NCI-H2107 (cell line): Measurements from ENCODE around the gene ADGRL1.
"Not testable (repeated sequence)": the region's sequence is repeated elsewhere in the genome, so short reads cannot be mapped to it uniquely, and the experiment has no call there.

ENCODE experiments used
- DNase-seq: peaks from one replicate; lab custom pipeline; 2025; lab: John Stamatoyannopoulos, UW

Gene ADGRL1

DNA sequence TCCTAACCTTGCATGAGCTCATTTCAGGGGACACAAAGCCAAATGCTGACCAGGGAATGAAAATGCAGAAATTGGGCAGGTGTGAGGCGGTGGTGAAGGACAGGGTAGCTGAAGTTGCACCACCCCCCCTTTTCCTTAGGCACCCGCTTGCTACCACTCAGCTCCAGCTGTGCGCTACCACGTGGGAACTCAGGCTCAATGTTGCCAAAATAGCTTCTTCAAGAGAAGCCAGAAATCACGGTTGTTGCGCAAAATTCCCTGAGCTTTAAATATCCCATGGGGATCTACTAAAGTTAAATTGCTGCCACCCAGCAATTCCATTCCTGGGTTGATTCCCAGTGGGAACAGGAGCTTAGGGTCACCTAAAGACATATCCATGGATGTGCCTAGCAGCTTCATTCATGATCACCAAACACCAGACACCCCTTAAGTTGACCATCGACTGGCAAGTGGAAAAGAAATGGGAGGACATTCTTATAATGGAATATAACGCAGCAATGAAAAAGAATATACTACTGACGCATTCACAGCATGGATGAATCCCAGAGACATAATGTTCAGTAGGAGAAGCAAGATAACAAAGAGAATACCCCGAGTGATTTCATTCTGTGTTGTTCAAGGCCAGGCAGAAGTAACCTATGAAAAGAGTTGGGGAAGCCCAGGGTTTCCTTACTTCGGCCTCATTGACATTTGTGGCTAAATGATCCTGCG, 12.8 kb upstream of the ADGRL1 start:
- DNase-seq, result no peak

DNA sequence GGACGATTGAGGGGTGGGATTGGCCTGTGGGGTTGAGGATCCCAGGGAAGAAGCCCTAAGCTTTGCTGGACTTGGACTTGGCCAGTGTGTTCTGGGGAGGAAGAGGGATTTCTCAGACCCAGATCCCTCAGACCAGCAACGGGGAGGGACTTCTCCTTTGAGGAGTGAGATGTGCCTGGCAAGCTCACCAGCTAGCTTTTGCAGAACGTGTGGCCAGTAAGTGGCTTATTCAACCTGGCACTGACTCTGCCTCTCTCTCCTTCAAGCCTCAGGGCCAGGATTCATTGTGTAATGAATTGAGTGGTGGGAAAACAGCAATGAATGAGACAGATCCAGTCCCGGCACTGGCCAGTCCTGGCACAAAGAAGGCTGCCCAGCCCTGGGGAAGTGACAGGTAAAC, 11.9 kb upstream of the ADGRL1 start:
- DNase-seq, result not testable (repeated sequence)

DNA sequence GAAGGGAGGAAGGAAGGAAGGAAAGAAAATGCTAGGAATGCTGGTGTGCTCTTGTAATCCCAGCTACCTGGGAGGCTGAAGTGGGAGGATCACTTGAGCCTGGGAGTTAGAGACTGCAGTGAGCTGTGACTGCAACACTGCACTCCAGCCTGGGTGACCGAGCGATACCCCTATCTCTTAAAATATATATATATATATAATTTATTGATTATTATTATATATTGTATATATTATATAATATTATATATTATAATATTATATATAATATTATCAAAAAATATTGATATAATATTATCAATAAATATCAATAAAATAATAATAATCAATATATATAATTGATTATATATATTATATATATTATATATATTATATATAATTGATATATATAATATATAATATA, 8.6 kb upstream of the ADGRL1 start:
- DNase-seq, result no peak

DNA sequence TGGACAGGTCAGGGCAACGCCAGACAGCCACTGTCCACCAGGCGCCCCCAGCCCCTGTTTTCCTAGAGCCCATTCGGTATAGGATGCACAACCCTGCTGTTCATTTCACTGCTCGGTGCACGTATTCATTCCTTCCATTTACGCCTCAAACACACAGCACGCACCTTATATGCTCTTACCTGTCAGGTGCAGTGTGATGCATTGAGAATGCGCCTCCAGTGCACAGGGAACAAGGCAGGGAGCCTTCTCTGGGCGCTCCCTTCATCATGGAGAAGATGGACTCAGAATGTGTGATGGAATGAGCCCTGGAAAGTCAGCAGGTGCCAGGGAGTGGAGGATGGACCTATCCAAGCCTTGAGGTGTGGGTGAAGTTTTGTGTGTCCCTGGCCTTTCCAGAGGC, 4.2 kb upstream of the ADGRL1 start:
- not testable (repeated sequence) for DNase-seq

DNA sequence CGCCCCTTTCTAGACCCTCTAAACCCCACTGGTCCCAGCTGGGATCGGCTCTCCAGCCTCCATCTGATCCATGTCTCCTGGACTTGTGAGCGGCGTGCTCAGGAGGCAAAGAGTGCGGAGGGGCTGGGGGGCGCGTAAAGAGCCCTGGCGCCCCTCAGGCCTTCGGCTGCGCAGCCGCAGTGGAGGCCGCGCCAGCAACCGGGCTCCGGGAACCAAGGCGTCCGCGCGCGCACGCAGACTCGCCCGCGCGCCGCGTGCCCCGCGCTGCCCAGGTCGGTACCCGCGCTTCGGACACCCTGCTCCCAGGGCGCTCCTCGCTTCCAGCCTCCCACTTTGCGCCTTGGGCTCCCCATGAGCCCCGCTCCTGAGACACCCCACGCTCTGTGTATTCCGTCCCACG, 3.4 kb upstream of the ADGRL1 start:
- DNase-seq, result not testable (repeated sequence)

DNA sequence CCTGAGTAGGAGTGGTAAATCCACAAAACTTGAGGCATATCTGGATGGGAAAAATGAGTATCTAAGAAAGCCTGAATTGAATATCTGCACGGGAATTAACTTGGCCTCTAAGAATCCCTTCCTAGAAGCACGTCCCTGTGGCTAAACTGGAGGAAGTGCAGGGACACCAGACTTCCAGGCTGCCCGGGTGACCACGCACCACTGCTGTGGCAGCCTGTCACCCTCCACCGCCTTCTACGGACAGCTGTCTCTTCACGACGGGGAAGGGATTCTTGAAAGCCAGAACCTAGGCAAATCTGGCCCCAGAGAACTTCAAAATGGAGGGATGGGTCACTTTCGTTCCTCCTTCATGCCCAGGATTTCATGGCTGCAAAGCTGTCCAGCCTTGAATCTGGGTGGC, 2.5 kb upstream of the ADGRL1 start:
- DNase-seq, result not testable (repeated sequence)

DNA sequence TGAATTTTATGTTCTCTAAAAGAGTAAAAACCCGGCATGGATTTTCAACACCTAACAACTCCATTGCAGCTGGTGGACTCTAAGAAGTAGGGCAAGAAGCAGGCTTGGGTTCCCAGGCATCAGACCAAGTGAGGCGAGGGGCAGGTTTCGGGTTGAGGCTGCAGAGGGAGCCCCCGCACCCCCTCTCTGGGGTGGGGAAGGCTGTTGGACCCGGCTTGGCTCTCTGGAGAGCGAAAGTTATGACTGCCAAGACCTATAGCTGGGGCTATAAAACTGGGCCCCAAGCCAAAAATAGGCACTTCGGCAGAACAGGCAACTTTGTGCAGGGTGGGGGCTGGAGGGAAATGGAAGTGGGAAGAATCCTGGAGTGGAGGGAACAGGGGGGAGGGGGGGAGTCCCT, 1.8 kb upstream of the ADGRL1 start:
- not testable (repeated sequence) for DNase-seq

DNA sequence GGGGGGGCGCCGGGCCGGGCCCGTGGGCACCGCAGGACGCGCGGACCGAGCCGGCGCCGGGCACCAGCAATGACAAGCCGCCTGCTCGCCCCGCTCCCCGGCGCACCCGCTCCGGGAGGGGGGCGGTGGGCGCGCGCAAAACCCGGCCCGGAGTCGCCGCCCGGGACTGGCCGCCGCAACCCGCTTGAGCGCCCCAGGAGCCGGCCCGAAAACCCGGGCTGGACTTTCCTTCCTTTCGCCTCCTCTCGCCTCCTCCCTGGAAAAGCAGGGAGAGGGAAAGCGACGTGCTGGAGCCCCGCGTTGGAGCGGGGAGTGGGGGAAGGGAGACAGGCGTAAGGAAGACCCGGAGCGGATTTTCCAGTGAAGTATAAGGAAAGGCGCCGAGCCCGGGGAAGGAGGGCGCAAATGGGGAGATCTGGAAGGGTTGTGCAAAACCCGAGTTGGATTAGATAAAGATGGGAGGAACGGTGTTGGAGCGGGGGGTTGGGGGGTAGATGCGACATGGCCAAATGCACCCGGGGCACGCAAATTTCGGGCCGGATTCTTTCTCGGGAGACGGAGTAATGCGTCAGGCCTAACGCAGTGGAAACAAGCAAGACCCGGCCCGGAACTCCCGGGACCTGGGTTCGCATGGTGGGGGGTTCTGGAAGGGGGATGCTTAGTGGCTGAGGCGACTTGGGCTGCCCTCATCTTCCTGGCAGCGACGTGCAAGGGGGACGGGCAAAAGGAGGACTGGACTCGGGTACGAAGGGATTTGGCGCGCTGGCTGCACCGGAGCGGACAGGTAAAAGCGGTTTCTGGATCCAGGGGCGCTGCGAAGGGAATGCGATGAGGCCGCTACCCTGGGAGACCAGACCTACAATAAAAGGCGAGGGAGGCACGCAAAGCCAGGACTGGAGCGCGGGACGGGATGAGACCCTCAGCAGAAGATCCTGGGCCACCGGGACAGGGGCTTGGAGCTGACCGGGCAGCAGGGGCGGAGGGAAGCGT, 1.1 kb upstream of the ADGRL1 start:
- DNase-seq, result peak; percentile 75

DNA sequence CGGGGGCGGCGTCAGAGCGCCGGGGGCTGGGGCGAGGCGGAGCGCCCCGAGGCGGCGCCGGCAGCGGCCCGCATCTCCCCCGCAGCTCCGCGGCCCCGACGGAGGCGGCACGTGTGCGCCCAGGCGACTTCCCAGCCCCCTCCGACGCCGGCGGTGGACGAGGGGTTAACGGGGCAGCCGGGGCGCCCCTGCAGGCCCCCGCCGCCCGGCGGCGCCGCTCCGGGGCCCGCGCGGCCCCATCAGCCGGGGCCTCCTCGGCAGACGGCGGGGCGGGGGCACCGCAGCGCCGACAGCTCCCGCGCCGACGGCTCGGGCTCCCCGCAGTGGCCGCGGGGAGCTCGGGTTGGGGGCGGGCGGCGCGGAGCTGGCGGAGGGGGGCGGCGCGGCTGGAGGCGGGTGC, 339 bp upstream of the ADGRL1 start:
- not testable (repeated sequence) for DNase-seq

DNA sequence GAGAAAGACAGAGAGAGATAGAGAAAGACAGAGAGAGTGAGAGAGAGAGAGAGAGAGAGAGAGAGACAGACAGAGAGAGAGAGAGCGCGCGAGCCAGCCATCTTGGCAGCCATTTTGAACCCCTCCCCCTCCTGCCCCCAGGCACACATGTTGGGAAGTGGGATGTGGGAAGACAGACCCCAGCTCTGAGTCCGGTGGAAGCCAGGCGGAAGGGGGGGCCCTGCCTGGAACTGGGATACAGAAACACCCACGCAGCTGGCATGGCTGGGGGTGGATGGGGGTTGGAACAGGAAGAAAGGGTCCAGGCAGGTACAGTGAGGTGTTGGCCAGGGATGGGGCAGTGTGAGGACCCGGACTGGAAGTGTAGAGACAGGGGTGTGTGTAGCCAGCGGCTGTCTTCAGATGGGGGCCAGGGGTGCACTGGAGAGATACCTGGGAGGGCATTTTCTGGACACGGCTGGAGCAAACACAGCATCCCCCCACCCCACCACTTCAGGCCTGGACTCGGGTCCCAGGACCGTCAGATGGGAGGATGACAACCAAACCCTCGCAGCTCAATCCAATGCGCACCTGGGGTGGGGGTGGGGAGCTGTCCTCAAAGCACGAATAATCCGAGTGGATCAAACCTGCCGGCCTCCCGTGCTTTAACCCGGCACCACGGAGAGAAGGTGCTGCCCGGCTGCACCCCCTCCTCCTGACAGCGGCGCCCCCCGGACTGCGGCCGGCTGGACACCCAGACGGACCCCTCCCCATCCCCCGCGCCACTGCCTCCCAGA, 1.1 kb downstream of the ADGRL1 start:
- not testable (repeated sequence) for DNase-seq

DNA sequence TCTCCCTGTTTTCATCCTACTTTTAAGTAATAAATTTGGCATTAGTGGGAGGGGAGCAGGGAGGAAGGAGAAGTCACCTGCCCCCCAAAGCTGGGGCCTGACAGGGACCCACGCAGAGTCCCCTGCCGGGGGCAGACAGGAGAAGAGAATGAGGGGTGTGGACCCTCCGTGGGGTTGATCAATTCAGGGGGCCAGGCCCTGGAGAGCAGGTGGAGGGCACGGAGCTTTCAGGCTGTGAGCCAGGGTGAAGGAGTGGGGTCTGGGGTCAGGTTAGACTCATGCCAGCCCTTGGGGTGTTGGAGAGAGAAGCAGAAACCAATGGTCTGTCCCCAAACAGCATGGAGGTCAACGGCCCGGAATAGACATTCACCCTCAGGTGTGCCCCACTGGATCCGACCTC, 1.8 kb downstream of the ADGRL1 start:
- DNase-seq, result not testable (repeated sequence)

DNA sequence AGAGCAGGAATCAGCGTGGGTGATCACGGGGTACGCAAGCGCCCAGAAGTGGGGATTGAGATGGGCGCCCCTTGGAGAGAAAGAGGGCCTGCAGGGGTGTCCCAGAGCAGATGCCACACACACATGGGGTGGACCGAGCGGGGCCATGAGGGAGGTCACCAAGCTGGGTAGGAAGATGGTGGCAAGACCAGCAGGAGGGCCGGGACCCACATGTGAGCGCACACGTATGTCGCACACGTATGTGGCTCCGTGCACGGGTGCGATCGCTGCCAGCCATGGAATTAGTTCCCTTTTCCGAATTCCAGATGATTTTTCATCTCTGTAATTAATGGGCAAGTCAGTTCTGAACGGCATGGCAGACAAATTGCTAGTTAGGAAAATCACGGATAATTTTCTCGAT, 2.2 kb downstream of the ADGRL1 start:
- DNase-seq, result not testable (repeated sequence)

DNA sequence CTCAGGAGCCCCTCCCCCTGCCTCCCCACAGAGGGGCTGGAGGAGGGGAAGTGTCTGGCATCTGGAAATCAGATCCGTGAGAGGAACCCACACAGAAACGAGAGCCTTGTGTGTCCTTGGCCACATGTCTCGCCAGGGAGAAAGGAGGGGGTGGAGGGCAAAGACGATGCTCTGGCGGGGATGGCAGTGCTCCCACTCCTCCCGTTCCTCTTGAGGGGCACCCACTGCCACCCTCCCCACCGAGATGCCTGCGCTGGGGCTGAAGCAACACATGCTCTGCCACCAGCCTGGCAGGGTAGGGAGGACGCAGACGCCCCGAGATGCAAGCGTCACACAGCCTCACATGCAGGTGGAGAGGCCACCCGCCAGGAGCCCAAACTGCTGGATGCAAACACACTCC, 2.8 kb downstream of the ADGRL1 start:
- DNase-seq, result no peak

DNA sequence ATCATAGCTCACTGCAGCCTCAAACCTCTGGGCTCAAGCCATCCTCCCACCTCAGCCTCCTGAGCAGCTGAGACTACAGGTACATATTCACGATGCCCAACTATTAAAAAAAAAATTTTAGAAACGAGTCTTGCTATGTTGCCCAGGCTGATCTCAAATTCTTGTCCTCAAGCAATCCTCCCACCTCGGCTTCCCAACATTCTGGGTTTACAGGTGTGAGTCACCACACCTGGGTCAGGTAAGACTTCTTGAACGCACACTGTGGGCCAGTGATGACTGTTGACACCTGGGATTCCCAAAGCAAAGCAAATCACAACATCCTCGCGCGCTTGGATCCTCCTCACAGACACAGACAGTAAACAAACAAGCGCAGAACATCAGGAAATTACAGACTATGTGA, 4.5 kb downstream of the ADGRL1 start:
- DNase-seq, result not testable (repeated sequence)

DNA sequence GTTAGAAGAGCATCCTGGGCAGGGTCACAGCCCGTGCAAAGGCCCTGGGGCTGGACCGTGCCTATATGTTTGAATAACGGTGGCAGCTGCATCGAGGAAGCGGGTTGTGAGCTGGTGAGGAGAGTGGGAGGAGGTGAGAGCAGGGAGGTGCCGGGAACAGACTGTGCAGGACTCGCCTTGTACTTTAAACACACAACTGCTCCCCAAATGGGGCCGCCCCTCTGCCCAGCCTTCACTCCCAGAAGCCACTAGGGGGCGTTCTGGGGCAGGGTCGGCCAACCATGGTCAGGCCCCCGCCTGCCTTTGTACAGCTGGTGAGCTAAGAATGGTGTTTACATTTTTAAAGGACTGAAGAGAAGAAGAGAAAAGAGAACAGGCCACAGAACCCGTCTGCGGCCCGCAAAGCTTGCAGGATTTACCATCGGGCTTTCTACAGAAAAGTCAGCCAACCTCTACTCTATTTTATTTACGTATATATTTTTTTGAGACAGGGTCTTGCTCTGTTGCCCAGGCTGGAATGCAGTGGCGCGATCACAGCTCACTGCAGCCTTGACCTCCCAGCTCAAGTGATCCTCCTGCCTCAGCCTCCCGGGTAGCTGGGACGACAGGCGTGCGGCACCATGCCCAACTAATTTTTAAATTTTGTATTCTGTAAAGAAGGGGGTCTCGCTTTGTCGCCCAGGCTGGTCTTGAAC, 5.7 kb downstream of the ADGRL1 start:
- DNase-seq, result not testable (repeated sequence)

DNA sequence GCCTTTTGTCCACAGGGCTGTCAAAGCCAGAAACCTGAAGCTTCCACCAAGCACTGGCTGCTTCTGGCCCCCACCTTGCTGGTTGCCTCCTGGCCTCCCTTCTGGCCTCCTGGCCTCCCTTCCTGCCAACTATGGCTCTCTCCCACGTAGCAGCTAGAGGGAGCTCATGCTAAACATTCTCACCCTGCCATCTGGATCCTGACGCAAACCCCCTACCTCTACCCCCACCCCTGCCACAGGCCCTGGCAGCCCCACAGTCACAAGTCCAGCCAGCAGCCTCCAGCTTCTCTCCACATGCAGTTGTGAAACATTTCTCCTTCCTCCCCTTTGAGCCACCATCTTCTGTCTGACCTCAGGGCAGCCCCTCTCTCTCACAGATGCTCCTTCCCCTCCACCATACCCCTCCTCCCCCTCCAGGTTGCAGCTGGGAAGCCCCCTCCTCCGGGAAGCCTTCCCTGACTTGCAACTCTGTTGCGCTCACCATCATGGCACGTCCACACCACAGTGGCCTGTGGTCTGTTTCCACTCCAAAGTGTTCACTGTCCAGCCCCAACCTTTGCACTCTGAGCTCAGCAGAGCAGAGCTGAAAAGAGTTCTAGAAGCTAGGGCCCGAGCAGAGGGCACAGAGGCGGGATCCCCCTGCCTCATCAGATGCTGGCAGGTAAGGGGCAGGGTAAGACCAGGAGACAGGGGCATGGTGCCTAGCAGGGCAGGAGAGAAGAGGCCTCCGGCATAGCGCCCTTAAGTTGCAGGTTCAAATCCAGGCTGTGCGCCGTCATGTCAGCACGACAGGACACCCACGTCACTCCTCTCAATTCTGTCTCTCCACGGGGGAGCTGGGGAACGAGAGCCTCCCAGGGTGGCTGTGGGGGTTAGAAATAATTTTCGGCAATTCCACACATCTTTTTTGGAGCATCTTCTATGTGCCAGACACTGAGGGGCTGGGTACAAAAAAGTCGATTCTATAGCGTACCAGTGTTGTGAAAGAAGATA, 7.3 kb downstream of the ADGRL1 start:
- no peak for DNase-seq

DNA sequence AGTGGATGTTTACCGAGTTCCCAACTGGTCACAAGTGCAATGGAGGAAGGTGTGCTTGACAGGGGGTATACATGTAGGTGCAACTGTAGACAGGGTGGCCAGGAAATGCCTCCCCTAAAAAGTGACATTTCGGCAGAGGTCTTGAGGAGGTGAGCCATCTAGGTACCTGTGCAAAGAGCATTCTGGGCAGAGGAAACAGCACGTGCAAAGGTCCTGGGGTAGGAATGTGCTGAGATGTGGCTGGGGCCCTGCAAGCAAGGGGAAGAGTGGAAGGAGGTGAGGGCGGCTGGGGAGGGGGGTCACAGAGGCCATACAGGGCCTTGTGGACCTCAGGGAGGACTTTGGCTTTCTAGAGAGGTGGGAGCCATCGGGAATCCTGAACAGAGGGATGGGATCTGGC, 8.1 kb downstream of the ADGRL1 start:
- DNase-seq, result no peak

DNA sequence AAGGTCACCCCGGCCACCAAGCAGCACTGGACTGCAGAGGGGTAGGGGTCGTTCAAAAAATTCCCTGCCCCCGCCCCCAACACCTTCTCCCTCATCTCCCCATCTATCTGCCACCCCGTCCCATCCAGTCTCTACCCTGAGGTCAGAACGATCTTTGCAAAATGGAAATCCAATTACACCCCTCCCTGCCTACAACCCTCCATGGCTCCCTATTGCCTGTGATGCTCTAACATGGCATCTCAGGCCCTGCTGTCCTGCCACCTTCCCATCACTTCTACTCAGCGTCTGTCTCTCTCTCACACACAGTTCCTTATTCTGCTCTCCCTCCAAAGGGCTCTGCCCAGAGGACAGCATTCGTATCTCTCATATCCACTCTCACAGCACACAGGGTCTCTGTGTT, 8.7 kb downstream of the ADGRL1 start:
- not testable (repeated sequence) for DNase-seq

DNA sequence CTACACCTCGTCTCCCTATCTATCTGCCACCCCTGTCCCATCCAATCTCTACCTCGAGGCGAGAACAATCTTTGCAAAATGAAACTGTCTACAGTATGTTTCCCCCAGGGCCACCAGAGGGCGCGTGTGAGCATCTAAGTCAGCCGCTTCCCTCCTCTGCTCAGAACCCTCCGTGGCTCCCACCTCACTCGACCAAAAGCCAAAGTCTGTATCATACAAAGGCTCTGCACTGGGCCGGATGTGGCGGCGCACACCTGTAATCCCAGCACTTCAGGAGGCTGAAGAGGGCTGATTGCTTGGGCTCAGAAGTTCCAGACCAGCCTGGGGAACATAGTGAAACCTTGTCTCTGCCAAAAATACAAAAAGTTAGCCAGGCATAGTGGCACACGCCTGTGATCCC, 9.9 kb downstream of the ADGRL1 start:
- DNase-seq, result not testable (repeated sequence)

DNA sequence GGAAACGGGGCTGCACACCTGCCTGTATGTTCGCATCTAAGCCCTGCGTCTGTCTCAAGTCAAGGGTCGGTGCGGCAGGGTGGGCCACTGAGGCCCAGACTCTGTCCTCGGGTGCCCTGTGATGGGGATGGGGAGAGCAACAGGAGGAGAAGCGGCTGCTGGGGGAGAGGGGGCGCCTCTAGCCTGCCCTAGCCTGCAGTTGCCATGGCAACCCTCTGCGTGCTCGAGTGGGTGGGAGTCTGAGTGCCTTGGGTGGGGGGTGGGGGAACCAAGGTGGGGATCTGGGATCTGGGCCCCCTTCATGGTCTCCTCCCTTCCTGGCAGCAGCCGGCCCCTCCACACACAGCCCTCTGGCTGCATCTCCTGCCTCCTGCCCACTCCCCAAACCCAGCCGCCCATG, 10.8 kb downstream of the ADGRL1 start:
- DNase-seq, result not testable (repeated sequence)
